Liver (tissue), 9 donors: ENCODE data around the gene DOCK2. TPM values are rescaled to one million over a fixed set of nuclear protein-coding genes. Genes with fewer than 3 reads are reported as not detected.

Experiments used
- DNase-seq: peaks from one replicate; pipeline ENCODE4 v3.0.0-alpha.2; 2017; ENCODE audit warnings: low spot score
- H3K27ac ChIP-seq, 2 donors: one replicate each; pipeline ENCODE4 v1.7.0; 2013; ENCODE audit warnings: inconsistent platforms in 2 of 2, low read length in 2 of 2, control low read depth in 1 of 2, low read depth in 1 of 2, mild to moderate bottlenecking in 1 of 2
- H3K27me3 ChIP-seq, 4 donors: one replicate each; pipeline versions ENCODE4 v1.6.1 to v1.7.0; 2013; ENCODE audit warnings: low read length in 3 of 4, inconsistent platforms in 1 of 4, mild to moderate bottlenecking in 1 of 4, moderate library complexity in 1 of 4; ENCODE audit not compliant: control insufficient read depth in 4 of 4, insufficient read depth in 4 of 4
- H3K36me3 ChIP-seq, 4 donors: one replicate each; pipeline versions ENCODE4 v1.6.1 to v1.7.0; 2013; ENCODE audit warnings: low read length in 3 of 4, mild to moderate bottlenecking in 3 of 4, low read depth in 1 of 4, moderate library complexity in 1 of 4; ENCODE audit not compliant: control insufficient read depth in 4 of 4, insufficient read depth in 3 of 4
- H3K4me1 ChIP-seq, 4 donors: one replicate each; pipeline versions ENCODE4 v1.6.1 to v1.7.0; 2013; ENCODE audit warnings: low read length in 3 of 4, mild to moderate bottlenecking in 3 of 4, moderate library complexity in 1 of 4; ENCODE audit not compliant: control insufficient read depth in 4 of 4, insufficient read depth in 4 of 4
- H3K4me3 ChIP-seq, 3 donors: one replicate each; pipeline versions ENCODE4 v1.6.1 to v1.7.0; 2013; ENCODE audit warnings: low read length in 3 of 3, control low read depth in 1 of 3, low read depth in 1 of 3, mild to moderate bottlenecking in 1 of 3
- H3K9ac ChIP-seq, 2 donors: one replicate each; pipeline ENCODE4 v1.7.0; 2013; ENCODE audit warnings: low read length in 2 of 2, mild to moderate bottlenecking in 2 of 2, moderate library complexity in 2 of 2, control low read depth in 1 of 2, low read depth in 1 of 2
- H3K9me3 ChIP-seq, 4 donors: one replicate each; pipeline versions ENCODE4 v1.6.1 to v1.7.0; 2013; ENCODE audit warnings: low read length in 3 of 4; ENCODE audit not compliant: control insufficient read depth in 4 of 4
- EGR1 ChIP-seq, 2 donors: IDR thresholded peaks; 2 replicates each; pipeline ENCODE4 v1.6.1; 2016 to 2018; ENCODE audit warnings: antibody characterized with exemption in 2 of 2, low read depth in 2 of 2
- FOXA1 ChIP-seq: IDR thresholded peaks from 2 replicates; pipeline ENCODE4 v1.6.1; 2016; ENCODE audit warnings: antibody characterized with exemption
- FOXA2 ChIP-seq: IDR thresholded peaks from 2 replicates; pipeline ENCODE4 v1.6.1; 2016; ENCODE audit warnings: antibody characterized with exemption
- GABPA ChIP-seq, 2 donors: IDR thresholded peaks in 1 of 2; conservative IDR thresholded peaks in 1 of 2; 2 replicates each; pipeline ENCODE4 v1.6.1; 2016; ENCODE audit warnings: antibody characterized with exemption in 2 of 2, mild to moderate bottlenecking in 1 of 2, moderate library complexity in 1 of 2
- HNF4A ChIP-seq, 2 donors: conservative IDR thresholded peaks; 2 replicates each; pipeline ENCODE4 v1.6.1; 2016; ENCODE audit warnings: antibody characterized with exemption in 2 of 2, mild to moderate bottlenecking in 2 of 2
- HNF4G ChIP-seq: IDR thresholded peaks from 2 replicates; pipeline ENCODE4 v1.6.1; 2016; ENCODE audit warnings: antibody characterized with exemption
- JUND ChIP-seq, 2 donors: IDR thresholded peaks; 2 replicates each; pipeline ENCODE4 v1.6.1; 2016; ENCODE audit warnings: antibody characterized with exemption in 2 of 2
- RAD21 ChIP-seq, 2 donors: IDR thresholded peaks; 2 replicates each; pipeline ENCODE4 v1.6.1; 2016; ENCODE audit warnings: antibody characterized with exemption in 2 of 2, mild to moderate bottlenecking in 2 of 2
- SP1 ChIP-seq: IDR thresholded peaks from 2 replicates; pipeline ENCODE4 v1.6.1; 2018; ENCODE audit warnings: antibody characterized with exemption, mild to moderate bottlenecking
- TAF1 ChIP-seq: conservative IDR thresholded peaks from 2 replicates; pipeline ENCODE4 v1.6.1; 2016; ENCODE audit warnings: antibody characterized with exemption, mild to moderate bottlenecking
- YY1 ChIP-seq: IDR thresholded peaks from 2 replicates; pipeline ENCODE4 v1.6.1; 2016; ENCODE audit warnings: antibody characterized with exemption, mild to moderate bottlenecking
- ZBTB33 ChIP-seq: IDR thresholded peaks from 2 replicates; pipeline ENCODE4 v1.6.1; 2016; ENCODE audit warnings: antibody characterized with exemption
- WGBS: extraction: QIAGEN DNeasy Blood & Tissue Kit; methylation state at CpG from one replicate; pipeline ENCODE4 v1.1.7; 2013; 5-methylcytosine and 5-hydroxymethylcytosine counted together
- polyA plus RNA-seq, 2 donors: library from polyadenylated mRNA; stranded (reverse) in 1 of 2; unstranded in 1 of 2; fragments of 200-250 nt in 1 of 2; fragments of >200 nt in 1 of 2; fragmentation: Nextera tagmentation in 1 of 2; extraction: Ambion mirVana in 1 of 2; gene quantifications; one replicate each; pipeline versions ENCODE4 v1.2.1 to v1.2.3, GENCODE V29; 2013 to 2015
- total RNA-seq, 2 donors: library from RNA; depleted of rRNA; stranded (reverse); fragments of >200 nt; gene quantifications; one replicate each; pipeline ENCODE4 v1.2.3, GENCODE V29; 2014
- TF ChIP-seq, protein P1 (sequence below): IDR thresholded peaks from 2 replicates; pipeline ENCODE4 v1.6.1; 2016; ENCODE audit warnings: antibody characterized with exemption, mild to moderate bottlenecking
- TF ChIP-seq, protein P2 (sequence below): IDR thresholded peaks from 2 replicates; pipeline ENCODE4 v1.6.1; 2016; ENCODE audit warnings: antibody characterized with exemption
- TF ChIP-seq, protein P3 (sequence below): fragments of 150-350 bp; IDR thresholded peaks from 2 replicates; pipeline ENCODE4 v1.5.1; 2017; ENCODE audit warnings: improper control_type of control experiment, low read depth, low read length; ENCODE audit not compliant: missing input control
- donor health status: healthy.
- donor health status: healthy.
- donor health status: healthy.
- donor health status: healthy.
- donor health status: healthy.

Gene DOCK2
- total and polyA plus RNA-seq, 4 donors: 2.3 to 26.6 (median 8.2) TPM

- WGBS: 71% methylated on average over 8 of the region's 8 CpGs
- no peak overlapping the region for H3K9ac ChIP-seq
- H3K27ac ChIP-seq: no peak overlapping the region
- H3K27me3 ChIP-seq: peaks cover 0 to 4% (median 0%) of the 10 kb centered on the region in 4 donors
- H3K4me1 ChIP-seq: no peaks in the 10 kb centered on the region
- no peak for DNase-seq
- H3K4me3 ChIP-seq: no peak overlapping the region
- TF ChIP-seq TAF1 (no peak), JUND (IDR thresholded peaks at IDR 0.05) (no peak), EGR1 (IDR thresholded peaks at IDR 0.05; ENCODE audit: low read depth in 2 of 2) (no peak), SP1 (no peak), HNF4A (conservative IDR thresholded peaks at IDR 0.05) (no peak), HNF4G (no peak), FOXA2 (no peak), RAD21 (IDR thresholded peaks at IDR 0.05) (no peak), FOXA1 (no peak), GABPA (IDR thresholded peaks at IDR 0.05 in 1 of 2, conservative IDR thresholded peaks at IDR 0.05 in 1 of 2) (no peak), ZBTB33 (no peak), YY1 (no peak)
- TF ChIP-seq, protein P1, sequence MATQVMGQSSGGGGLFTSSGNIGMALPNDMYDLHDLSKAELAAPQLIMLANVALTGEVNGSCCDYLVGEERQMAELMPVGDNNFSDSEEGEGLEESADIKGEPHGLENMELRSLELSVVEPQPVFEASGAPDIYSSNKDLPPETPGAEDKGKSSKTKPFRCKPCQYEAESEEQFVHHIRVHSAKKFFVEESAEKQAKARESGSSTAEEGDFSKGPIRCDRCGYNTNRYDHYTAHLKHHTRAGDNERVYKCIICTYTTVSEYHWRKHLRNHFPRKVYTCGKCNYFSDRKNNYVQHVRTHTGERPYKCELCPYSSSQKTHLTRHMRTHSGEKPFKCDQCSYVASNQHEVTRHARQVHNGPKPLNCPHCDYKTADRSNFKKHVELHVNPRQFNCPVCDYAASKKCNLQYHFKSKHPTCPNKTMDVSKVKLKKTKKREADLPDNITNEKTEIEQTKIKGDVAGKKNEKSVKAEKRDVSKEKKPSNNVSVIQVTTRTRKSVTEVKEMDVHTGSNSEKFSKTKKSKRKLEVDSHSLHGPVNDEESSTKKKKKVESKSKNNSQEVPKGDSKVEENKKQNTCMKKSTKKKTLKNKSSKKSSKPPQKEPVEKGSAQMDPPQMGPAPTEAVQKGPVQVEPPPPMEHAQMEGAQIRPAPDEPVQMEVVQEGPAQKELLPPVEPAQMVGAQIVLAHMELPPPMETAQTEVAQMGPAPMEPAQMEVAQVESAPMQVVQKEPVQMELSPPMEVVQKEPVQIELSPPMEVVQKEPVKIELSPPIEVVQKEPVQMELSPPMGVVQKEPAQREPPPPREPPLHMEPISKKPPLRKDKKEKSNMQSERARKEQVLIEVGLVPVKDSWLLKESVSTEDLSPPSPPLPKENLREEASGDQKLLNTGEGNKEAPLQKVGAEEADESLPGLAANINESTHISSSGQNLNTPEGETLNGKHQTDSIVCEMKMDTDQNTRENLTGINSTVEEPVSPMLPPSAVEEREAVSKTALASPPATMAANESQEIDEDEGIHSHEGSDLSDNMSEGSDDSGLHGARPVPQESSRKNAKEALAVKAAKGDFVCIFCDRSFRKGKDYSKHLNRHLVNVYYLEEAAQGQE: no peak
- TF ChIP-seq, protein P2, sequence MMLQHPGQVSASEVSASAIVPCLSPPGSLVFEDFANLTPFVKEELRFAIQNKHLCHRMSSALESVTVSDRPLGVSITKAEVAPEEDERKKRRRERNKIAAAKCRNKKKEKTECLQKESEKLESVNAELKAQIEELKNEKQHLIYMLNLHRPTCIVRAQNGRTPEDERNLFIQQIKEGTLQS: no peak
- TF ChIP-seq, protein P3, sequence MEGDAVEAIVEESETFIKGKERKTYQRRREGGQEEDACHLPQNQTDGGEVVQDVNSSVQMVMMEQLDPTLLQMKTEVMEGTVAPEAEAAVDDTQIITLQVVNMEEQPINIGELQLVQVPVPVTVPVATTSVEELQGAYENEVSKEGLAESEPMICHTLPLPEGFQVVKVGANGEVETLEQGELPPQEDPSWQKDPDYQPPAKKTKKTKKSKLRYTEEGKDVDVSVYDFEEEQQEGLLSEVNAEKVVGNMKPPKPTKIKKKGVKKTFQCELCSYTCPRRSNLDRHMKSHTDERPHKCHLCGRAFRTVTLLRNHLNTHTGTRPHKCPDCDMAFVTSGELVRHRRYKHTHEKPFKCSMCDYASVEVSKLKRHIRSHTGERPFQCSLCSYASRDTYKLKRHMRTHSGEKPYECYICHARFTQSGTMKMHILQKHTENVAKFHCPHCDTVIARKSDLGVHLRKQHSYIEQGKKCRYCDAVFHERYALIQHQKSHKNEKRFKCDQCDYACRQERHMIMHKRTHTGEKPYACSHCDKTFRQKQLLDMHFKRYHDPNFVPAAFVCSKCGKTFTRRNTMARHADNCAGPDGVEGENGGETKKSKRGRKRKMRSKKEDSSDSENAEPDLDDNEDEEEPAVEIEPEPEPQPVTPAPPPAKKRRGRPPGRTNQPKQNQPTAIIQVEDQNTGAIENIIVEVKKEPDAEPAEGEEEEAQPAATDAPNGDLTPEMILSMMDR: no peak
- H3K9me3 ChIP-seq: no peaks in the 10 kb centered on the region
- H3K36me3 ChIP-seq: no peaks in the 10 kb centered on the region
Observed at GRCh38 chr5:169875091-169875728, 238.1 kb downstream of the DOCK2 start.

- Histone ChIP-seq H3K27me3 (peaks cover 0 to 4% (median 0%) of the 10 kb centered on the region in 4 donors), H3K4me1 (no peaks in the 10 kb centered on the region), H3K9me3 (no peaks in the 10 kb centered on the region), H3K4me3 (no peak overlapping the region), H3K9ac (no peak overlapping the region), H3K36me3 (no peaks in the 10 kb centered on the region), H3K27ac (no peak overlapping the region)
- WGBS: 63% methylated on average over 4 of the region's 4 CpGs
- no peak for DNase-seq
- no peak for TF ChIP-seq GABPA (IDR thresholded peaks at IDR 0.05 in 1 of 2, conservative IDR thresholded peaks at IDR 0.05 in 1 of 2)
- TF ChIP-seq FOXA1: no peak
- TF ChIP-seq, protein P1: no peak
Observed at GRCh38 chr5:169875731-169876130, 238.7 kb downstream of the DOCK2 start.
